ENCODE results near the gene ZFR.
"Not testable (repeated sequence)": the region's sequence is repeated elsewhere in the genome, so short reads cannot be mapped to it uniquely, and the experiment has no call there.

ZFR gene

GRCh38 chr5:32419791-32420190 is 24.7 kb downstream of the ZFR start:
- Histone ChIP-seq H3K4me1 (ENCODE audit: control insufficient read depth in 1 of 2, insufficient read depth in 2 of 2, low read length in 2 of 2) (no peaks in the 10 kb centered on the region), H3K27me3 (ENCODE audit: control insufficient read depth in 1 of 2, insufficient read depth in 2 of 2, low read length in 2 of 2) (no peaks in the 10 kb centered on the region), H3K36me3 (ENCODE audit: control insufficient read depth in 1 of 2, insufficient read depth in 2 of 2, low read length in 2 of 2) (peaks cover 11 to 27% of the 10 kb centered on the region in 2 donors), H3K4me3 (ENCODE audit: low read depth in 1 of 2, low read length in 2 of 2) (no peak overlapping the region), H3K9me3 (ENCODE audit: control insufficient read depth in 1 of 2, low read length in 2 of 2) (no peaks in the 10 kb centered on the region), H3K27ac (ENCODE audit: low read depth, low read length) (no peak overlapping the region), H3K9ac (ENCODE audit: low read depth in 1 of 2, low read length in 2 of 2) (no peak overlapping the region)

- Histone ChIP-seq H3K27me3 (ENCODE audit: control insufficient read depth in 1 of 2, insufficient read depth in 2 of 2, low read length in 2 of 2) (no peaks in the 10 kb centered on the region), H3K9me3 (ENCODE audit: control insufficient read depth in 1 of 2, low read length in 2 of 2) (no peaks in the 10 kb centered on the region), H3K9ac (ENCODE audit: low read depth in 1 of 2, low read length in 2 of 2) (no peak overlapping the region), H3K36me3 (ENCODE audit: control insufficient read depth in 1 of 2, insufficient read depth in 2 of 2, low read length in 2 of 2) (peaks cover 25 to 52% of the 10 kb centered on the region in 2 donors), H3K4me1 (ENCODE audit: control insufficient read depth in 1 of 2, insufficient read depth in 2 of 2, low read length in 2 of 2) (no peaks in the 10 kb centered on the region), H3K4me3 (ENCODE audit: low read depth in 1 of 2, low read length in 2 of 2) (no peak overlapping the region), H3K27ac (ENCODE audit: low read depth, low read length) (no peak overlapping the region)
Measured at GRCh38 chr5:32413466-32414263, 30.9 kb downstream of the ZFR start.

GRCh38 chr5:32410630-32411029 is 33.9 kb downstream of the ZFR start:
- no peak overlapping the region for H3K27ac ChIP-seq (ENCODE audit: low read depth, low read length)
- H3K4me1 ChIP-seq (ENCODE audit: control insufficient read depth in 1 of 2, insufficient read depth in 2 of 2, low read length in 2 of 2), result no peaks in the 10 kb centered on the region
- no peaks in the 10 kb centered on the region for H3K27me3 ChIP-seq (ENCODE audit: control insufficient read depth in 1 of 2, insufficient read depth in 2 of 2, low read length in 2 of 2)
- no peak overlapping the region for H3K9ac ChIP-seq (ENCODE audit: low read depth in 1 of 2, low read length in 2 of 2)
- peaks cover 32 to 63% of the 10 kb centered on the region in 2 donors for H3K36me3 ChIP-seq (ENCODE audit: control insufficient read depth in 1 of 2, insufficient read depth in 2 of 2, low read length in 2 of 2)
- H3K4me3 ChIP-seq (ENCODE audit: low read depth in 1 of 2, low read length in 2 of 2), result no peak overlapping the region
- H3K9me3 ChIP-seq (ENCODE audit: control insufficient read depth in 1 of 2, low read length in 2 of 2), result no peaks in the 10 kb centered on the region

- H3K4me1 ChIP-seq (ENCODE audit: control insufficient read depth in 1 of 2, insufficient read depth in 2 of 2, low read length in 2 of 2), result no peaks in the 10 kb centered on the region
- H3K27me3 ChIP-seq (ENCODE audit: control insufficient read depth in 1 of 2, insufficient read depth in 2 of 2, low read length in 2 of 2), result no peaks in the 10 kb centered on the region
- no peak overlapping the region for H3K4me3 ChIP-seq (ENCODE audit: low read depth in 1 of 2, low read length in 2 of 2)
- H3K36me3 ChIP-seq (ENCODE audit: control insufficient read depth in 1 of 2, insufficient read depth in 2 of 2, low read length in 2 of 2), result peaks cover 29 to 70% of the 10 kb centered on the region in 2 donors
- H3K9me3 ChIP-seq (ENCODE audit: control insufficient read depth in 1 of 2, low read length in 2 of 2), result no peaks in the 10 kb centered on the region
- H3K27ac ChIP-seq (ENCODE audit: low read depth, low read length), result no peak overlapping the region
- H3K9ac ChIP-seq (ENCODE audit: low read depth in 1 of 2, low read length in 2 of 2), result no peak overlapping the region
Measured at GRCh38 chr5:32406650-32407049, 37.9 kb downstream of the ZFR start.

- Histone ChIP-seq H3K36me3 (ENCODE audit: control insufficient read depth in 1 of 2, insufficient read depth in 2 of 2, low read length in 2 of 2) (peaks cover 35 to 74% of the 10 kb centered on the region in 2 donors), H3K27ac (ENCODE audit: low read depth, low read length) (no peak overlapping the region), H3K27me3 (ENCODE audit: control insufficient read depth in 1 of 2, insufficient read depth in 2 of 2, low read length in 2 of 2) (no peaks in the 10 kb centered on the region), H3K9ac (ENCODE audit: low read depth in 1 of 2, low read length in 2 of 2) (no peak overlapping the region), H3K4me3 (ENCODE audit: low read depth in 1 of 2, low read length in 2 of 2) (no peak overlapping the region), H3K9me3 (ENCODE audit: control insufficient read depth in 1 of 2, low read length in 2 of 2) (no peaks in the 10 kb centered on the region), H3K4me1 (ENCODE audit: control insufficient read depth in 1 of 2, insufficient read depth in 2 of 2, low read length in 2 of 2) (no peaks in the 10 kb centered on the region)
Measured at GRCh38 chr5:32405507-32405906, 39.0 kb downstream of the ZFR start.

GRCh38 chr5:32403760-32404159 is 40.8 kb downstream of the ZFR start:
- H3K27me3 ChIP-seq (ENCODE audit: control insufficient read depth in 1 of 2, insufficient read depth in 2 of 2, low read length in 2 of 2), result no peaks in the 10 kb centered on the region
- H3K9me3 ChIP-seq (ENCODE audit: control insufficient read depth in 1 of 2, low read length in 2 of 2), result no peaks in the 10 kb centered on the region
- H3K36me3 ChIP-seq (ENCODE audit: control insufficient read depth in 1 of 2, insufficient read depth in 2 of 2, low read length in 2 of 2), result peaks cover 36 to 76% of the 10 kb centered on the region in 2 donors
- H3K4me1 ChIP-seq (ENCODE audit: control insufficient read depth in 1 of 2, insufficient read depth in 2 of 2, low read length in 2 of 2), result no peaks in the 10 kb centered on the region
- H3K4me3 ChIP-seq (ENCODE audit: low read depth in 1 of 2, low read length in 2 of 2), result no peak overlapping the region
- no peak overlapping the region for H3K9ac ChIP-seq (ENCODE audit: low read depth in 1 of 2, low read length in 2 of 2)
- H3K27ac ChIP-seq (ENCODE audit: low read depth, low read length), result no peak overlapping the region

GRCh38 chr5:32400401-32400800 is 44.1 kb downstream of the ZFR start:
- Histone ChIP-seq H3K4me1 (ENCODE audit: control insufficient read depth in 1 of 2, insufficient read depth in 2 of 2, low read length in 2 of 2) (no peaks in the 10 kb centered on the region), H3K36me3 (ENCODE audit: control insufficient read depth in 1 of 2, insufficient read depth in 2 of 2, low read length in 2 of 2) (peaks cover 30 to 87% of the 10 kb centered on the region in 2 donors), H3K9ac (ENCODE audit: low read depth in 1 of 2, low read length in 2 of 2) (no peak overlapping the region), H3K4me3 (ENCODE audit: low read depth in 1 of 2, low read length in 2 of 2) (no peak overlapping the region), H3K27ac (ENCODE audit: low read depth, low read length) (no peak overlapping the region), H3K9me3 (ENCODE audit: control insufficient read depth in 1 of 2, low read length in 2 of 2) (no peaks in the 10 kb centered on the region), H3K27me3 (ENCODE audit: control insufficient read depth in 1 of 2, insufficient read depth in 2 of 2, low read length in 2 of 2) (no peaks in the 10 kb centered on the region)

GRCh38 chr5:32398754-32399153 is 45.8 kb downstream of the ZFR start:
- not testable (repeated sequence) for H3K4me3 ChIP-seq (ENCODE audit: low read depth in 1 of 2, low read length in 2 of 2); H3K9me3 ChIP-seq (ENCODE audit: control insufficient read depth in 1 of 2, low read length in 2 of 2); H3K27me3 ChIP-seq (ENCODE audit: control insufficient read depth in 1 of 2, insufficient read depth in 2 of 2, low read length in 2 of 2); H3K27ac ChIP-seq (ENCODE audit: low read depth, low read length); H3K4me1 ChIP-seq (ENCODE audit: control insufficient read depth in 1 of 2, insufficient read depth in 2 of 2, low read length in 2 of 2); H3K9ac ChIP-seq (ENCODE audit: low read depth in 1 of 2, low read length in 2 of 2)
- peaks cover 27 to 88% of the 10 kb centered on the region in 2 donors for H3K36me3 ChIP-seq (ENCODE audit: control insufficient read depth in 1 of 2, insufficient read depth in 2 of 2, low read length in 2 of 2)

- Histone ChIP-seq H3K9ac (ENCODE audit: low read depth in 1 of 2, low read length in 2 of 2) (no peak overlapping the region), H3K36me3 (ENCODE audit: control insufficient read depth in 1 of 2, insufficient read depth in 2 of 2, low read length in 2 of 2) (peaks cover 25 to 76% of the 10 kb centered on the region in 2 donors), H3K27ac (ENCODE audit: low read depth, low read length) (no peak overlapping the region), H3K4me1 (ENCODE audit: control insufficient read depth in 1 of 2, insufficient read depth in 2 of 2, low read length in 2 of 2) (no peaks in the 10 kb centered on the region), H3K4me3 (ENCODE audit: low read depth in 1 of 2, low read length in 2 of 2) (no peak overlapping the region), H3K27me3 (ENCODE audit: control insufficient read depth in 1 of 2, insufficient read depth in 2 of 2, low read length in 2 of 2) (no peaks in the 10 kb centered on the region), H3K9me3 (ENCODE audit: control insufficient read depth in 1 of 2, low read length in 2 of 2) (no peaks in the 10 kb centered on the region)
Measured at GRCh38 chr5:32394981-32395380, 49.6 kb downstream of the ZFR start.

GRCh38 chr5:32392039-32392438 is 52.5 kb downstream of the ZFR start:
- no peak overlapping the region for H3K9ac ChIP-seq (ENCODE audit: low read depth in 1 of 2, low read length in 2 of 2)
- H3K4me1 ChIP-seq (ENCODE audit: control insufficient read depth in 1 of 2, insufficient read depth in 2 of 2, low read length in 2 of 2), result no peaks in the 10 kb centered on the region
- H3K9me3 ChIP-seq (ENCODE audit: control insufficient read depth in 1 of 2, low read length in 2 of 2), result no peaks in the 10 kb centered on the region
- no peaks in the 10 kb centered on the region for H3K27me3 ChIP-seq (ENCODE audit: control insufficient read depth in 1 of 2, insufficient read depth in 2 of 2, low read length in 2 of 2)
- no peak overlapping the region for H3K27ac ChIP-seq (ENCODE audit: low read depth, low read length)
- H3K4me3 ChIP-seq (ENCODE audit: low read depth in 1 of 2, low read length in 2 of 2), result no peak overlapping the region
- peaks cover 33 to 79% of the 10 kb centered on the region in 2 donors for H3K36me3 ChIP-seq (ENCODE audit: control insufficient read depth in 1 of 2, insufficient read depth in 2 of 2, low read length in 2 of 2)

Measured in duodenal mucosa (tissue), 2 donors.